ENCODE data around the gene TSPY1. TPM values are rescaled to one million over a fixed set of nuclear protein-coding genes. Genes with fewer than 3 reads are reported as not detected.
"Not testable (repeated sequence)": the region's sequence is repeated elsewhere in the genome, so short reads cannot be mapped to it uniquely, and the experiment has no call there.

Gene TSPY1, protein sequence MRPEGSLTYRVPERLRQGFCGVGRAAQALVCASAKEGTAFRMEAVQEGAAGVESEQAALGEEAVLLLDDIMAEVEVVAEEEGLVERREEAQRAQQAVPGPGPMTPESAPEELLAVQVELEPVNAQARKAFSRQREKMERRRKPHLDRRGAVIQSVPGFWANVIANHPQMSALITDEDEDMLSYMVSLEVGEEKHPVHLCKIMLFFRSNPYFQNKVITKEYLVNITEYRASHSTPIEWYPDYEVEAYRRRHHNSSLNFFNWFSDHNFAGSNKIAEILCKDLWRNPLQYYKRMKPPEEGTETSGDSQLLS
- not detected for total RNA-seq

DNA sequence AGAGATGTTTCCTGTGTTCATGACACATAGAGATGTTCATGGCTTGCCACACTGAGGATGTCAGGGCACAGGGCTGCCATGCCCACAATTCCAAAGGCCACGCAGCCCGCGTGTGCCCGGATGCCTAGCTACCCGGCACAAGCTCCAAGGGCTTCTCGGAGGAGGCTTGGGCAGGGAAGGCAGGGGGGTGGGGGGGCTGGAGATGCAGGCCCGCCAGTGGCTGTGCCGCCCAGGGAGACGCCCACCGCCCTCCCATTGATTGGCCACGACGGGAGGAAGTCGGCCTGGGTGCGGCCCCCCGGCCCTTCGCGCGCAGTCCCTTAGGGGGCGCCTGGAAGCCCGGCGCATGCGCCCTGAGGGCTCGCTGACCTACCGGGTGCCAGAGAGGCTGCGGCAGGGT is at the start of gene TSPY1:
Gene TSPY1, plus strand, starts transcription at position 301 of the 400 bp plus-strand sequence. Its CDS starts 46 bp downstream, at position 347.
- not testable (repeated sequence) for DNase-seq

DNA sequence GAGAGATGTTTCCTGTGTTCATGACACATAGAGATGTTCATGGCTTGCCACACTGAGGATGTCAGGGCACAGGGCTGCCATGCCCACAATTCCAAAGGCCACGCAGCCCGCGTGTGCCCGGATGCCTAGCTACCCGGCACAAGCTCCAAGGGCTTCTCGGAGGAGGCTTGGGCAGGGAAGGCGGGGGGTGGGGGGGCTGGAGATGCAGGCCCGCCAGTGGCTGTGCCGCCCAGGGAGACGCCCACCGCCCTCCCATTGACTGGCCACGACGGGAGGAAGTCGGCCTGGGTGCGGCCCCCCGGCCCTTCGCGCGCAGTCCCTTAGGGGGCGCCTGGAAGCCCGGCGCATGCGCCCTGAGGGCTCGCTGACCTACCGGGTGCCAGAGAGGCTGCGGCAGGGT is 20.2 kb downstream of the TSPY1 start, which contains the start of gene TSPY9:
Gene TSPY9, plus strand, starts transcription at position 301 of the 400 bp plus-strand sequence. Its CDS starts 46 bp downstream, at position 347.
- not testable (repeated sequence) for DNase-seq

DNA sequence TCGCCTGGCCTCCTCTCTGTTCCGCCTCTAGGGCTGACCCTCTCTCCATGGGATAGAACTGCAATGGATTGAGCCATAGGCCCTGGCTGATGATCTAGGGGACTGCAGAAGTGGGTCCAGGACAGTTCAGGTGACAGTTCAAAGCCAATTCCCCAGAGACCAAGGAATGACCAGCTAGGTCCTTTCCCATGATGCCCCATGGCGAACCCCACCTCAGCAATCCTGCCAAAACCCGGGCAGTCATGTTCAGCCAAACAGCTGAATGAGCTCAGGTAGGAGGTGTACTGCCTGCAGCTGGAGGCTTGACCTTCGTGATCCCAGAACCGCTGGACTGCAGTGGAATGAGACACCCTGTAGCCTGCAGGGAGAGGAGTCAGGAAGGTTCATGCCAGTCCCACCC is 37.6 kb downstream of the TSPY1 start:
- not testable (repeated sequence) for DNase-seq

DNA sequence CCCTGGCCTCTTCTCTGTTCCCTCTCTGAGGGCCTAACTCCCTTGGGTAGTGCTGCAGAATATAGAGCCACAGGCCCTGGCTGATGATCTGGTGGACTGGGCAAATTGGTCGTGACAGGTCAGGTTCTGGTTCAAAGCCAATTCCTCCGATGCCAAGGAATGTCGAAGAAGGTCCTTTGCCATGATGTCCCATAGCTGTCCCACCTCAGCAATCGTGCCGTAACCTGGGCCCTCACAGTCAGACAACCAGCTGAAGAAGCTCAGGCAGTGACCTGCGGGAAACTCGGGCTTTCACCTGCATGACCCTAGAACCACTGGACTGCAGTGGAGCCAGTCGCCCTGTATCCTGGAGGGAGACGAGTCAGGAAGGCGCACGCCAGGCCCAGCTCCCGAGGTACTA is 49.5 kb downstream of the TSPY1 start:
- DNase-seq = not testable (repeated sequence)

Other genes starting within 250 kb of the TSPY1 start
- not detected for gene TSPY4, start 129.5 kb upstream of the TSPY1 start, total RNA-seq
- not detected for gene TSPY8, start 109.2 kb upstream of the TSPY1 start, total RNA-seq
- gene TSPY3, start 68.5 kb upstream of the TSPY1 start, total RNA-seq = not detected
- gene TSPY9, start 20.3 kb downstream of the TSPY1 start, total RNA-seq = not detected
- gene TSPY10, start 60.9 kb downstream of the TSPY1 start, total RNA-seq = not detected

Data from occipital lobe (tissue), 2 donors.